ENCODE data around the gene MACROH2A1.
"Not testable (repeated sequence)": the region's sequence is repeated elsewhere in the genome, so short reads cannot be mapped to it uniquely, and the experiment has no call there.

Gene MACROH2A1

DNA sequence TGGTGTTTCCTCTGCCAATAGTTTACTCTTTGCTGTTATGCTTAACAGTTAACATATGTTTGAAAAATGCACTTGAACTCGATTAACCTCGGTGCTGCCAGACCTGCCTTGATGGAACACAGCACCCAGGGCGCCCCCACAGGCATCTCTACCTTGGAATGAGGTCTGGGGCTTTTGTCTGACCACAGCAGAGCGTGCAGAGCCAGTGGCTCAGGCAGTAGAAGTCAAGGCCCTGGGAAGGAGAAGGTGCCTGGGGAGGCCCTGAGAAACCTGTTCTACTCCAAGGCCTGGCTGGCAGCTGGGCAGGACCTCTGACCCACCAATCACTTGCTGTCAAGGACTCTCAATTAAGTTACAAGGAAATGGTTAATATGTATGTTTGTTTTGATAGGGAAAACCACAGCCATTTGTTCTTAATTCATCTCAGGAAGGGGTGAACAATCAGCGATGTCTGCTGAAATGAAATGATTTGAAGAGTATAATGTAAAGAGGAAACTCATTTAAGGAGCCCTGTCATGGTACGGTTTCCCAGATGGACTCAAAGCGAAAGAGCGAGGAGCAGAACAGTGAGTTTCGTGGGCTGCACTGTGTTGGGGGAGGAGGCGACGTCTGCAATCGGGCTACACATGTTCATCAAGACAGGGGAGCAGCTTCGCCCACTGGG is 21.9 kb downstream of the MACROH2A1 start:
- no peak for DNase-seq

DNA sequence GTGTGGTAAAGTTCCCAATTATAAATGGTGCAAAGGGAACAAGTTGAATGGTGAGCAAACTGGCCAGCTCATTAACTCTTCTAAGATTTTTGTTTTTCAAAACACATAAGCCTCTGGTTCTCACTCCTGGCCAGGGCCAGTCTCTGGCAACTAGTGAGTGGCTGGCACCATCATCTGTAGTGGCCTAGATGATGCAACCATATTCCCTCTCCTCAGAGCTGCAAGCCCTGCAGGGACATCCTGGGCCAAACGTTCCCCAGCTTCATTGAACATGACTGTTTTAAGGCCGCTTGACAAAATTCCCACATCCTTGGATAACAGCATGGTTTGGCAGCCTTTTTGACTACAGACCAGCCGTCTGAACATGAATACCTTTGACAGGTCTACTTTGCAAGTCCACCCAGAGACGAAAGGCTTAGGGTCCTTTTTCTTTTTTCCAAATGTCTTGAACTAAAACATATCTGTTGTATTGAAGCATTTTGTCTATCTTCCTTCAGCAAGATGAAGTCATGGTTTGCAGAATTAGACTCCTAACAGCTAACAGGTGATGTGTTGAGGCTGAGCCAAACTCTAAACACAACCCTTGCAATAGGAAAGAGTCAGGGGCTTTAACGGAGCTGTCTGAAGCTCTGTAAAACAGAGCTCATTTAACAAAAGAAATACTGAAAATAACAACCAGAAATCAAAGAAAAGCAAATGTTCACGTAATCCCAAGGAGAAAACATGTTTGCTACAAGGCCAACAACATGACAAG is 23.8 kb downstream of the MACROH2A1 start:
- DNase-seq = no peak

DNA sequence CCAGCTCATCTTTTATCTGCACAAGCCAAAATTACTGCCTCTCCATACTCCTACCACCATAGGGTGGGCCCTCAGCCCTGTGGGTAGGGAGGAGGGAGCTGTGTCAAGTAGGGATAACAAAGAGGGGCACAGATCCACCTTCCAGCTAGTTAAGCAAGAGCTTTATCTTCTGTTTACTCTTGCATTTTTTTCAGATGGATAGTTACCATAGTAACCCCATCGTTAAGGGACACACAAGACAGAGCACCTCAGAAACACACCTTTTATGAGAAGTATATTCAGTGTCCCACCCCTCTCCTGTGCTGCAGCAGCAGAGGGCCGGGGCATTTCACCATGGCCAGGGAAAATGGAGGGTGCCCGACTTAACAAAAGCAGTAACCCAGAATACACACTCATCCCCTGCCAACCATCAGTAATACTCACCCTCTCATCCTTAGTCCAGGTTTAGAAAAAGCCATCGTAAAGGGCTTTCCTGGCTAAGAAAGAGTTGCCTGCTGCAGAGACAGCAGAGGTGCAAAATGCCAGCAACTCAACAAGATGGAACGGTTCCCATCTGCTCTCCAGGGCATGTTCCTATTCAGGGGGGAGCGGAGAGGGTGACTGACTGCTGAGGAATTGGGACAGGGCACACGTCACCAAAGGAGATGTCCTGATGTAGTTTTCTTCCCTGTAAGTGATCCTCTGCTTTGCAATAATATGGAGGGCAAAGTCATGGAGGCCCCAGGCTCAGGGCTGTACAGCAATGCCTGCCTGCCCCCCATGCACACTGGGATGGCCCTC is 25.1 kb downstream of the MACROH2A1 start:
- no peak for DNase-seq

DNA sequence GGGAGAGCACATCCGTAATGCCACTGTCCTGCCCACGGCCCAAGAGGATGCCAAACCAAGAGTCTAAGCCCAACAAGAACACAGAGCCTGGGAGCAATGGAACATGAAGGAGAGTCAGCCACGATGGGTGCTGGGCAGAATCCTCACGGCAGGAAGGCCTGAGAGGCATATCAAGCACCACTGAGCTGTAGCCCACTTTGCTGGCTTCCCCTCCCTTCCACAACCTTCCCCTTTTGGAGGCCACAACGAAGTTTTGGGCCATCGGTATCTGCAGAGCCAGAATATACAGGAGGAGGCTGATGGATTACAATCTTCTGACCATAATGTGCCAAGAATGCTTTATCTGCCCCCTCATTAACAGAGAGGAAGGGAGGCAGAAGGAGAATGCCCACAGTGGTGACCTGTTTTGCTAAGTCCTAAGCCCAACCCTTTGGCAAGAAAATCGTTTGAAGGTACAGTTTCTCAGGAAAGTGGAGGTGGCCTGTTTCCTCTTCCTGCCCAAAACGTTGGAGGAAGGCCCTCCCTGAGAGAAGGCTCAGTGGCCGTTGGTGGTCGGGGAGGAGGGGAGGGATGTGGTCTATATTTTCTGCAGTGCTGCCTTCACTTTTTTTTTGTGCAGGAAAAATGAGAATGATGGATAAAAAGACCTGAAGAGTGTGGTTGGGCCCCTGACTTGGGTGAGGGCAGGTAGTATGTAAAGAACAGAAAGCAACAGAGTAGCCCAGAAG is 26.2 kb downstream of the MACROH2A1 start:
- DNase-seq = no peak

DNA sequence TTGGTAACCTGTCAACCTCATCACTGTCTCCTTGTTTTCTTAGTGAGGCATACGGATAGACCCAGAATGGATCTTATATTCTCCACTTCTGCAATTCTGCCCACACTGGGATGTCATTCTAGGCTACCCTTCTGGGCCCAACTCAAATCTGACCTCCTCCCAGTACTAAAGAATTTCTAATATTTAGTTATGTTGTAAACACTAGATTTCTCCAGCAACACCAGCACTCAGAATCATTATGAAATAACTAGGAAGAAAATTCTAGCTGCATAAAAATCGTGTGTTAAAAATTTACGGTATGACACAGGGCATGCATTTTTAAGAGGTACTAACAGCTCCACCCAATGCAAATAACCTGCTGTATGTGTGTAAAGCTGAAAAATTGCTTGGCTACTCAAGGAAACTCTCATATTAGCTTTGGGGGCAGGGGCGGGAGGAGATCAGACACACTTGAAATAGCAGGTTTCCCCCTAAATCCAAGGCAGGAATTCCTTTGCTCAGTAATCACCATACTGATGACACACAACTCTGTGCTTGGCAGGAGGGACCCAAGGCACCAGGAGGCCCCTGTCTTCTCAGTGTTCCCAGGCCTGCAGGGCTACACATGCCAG is 27.3 kb downstream of the MACROH2A1 start:
- DNase-seq = no peak

DNA sequence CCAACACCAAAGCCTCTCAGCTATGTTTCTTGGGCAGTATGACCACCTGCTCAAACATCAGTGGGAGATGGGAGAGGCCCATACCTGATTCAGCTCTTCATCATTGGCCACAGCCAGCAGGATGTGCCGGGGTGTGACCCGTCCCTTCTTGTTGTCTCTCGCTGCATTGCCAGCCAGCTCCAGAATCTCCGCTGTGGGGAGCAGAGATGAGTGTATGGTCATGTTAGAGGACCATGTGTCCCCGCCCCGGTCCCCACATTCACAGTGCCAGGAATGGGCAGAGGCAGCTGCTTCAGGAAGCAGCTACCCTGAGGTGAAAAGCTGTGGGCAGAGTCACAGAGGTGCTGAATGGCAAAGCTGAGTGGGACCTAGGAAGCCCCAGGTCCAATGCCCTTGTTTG is 29.1 kb downstream of the MACROH2A1 start:
- DNase-seq = no peak

DNA sequence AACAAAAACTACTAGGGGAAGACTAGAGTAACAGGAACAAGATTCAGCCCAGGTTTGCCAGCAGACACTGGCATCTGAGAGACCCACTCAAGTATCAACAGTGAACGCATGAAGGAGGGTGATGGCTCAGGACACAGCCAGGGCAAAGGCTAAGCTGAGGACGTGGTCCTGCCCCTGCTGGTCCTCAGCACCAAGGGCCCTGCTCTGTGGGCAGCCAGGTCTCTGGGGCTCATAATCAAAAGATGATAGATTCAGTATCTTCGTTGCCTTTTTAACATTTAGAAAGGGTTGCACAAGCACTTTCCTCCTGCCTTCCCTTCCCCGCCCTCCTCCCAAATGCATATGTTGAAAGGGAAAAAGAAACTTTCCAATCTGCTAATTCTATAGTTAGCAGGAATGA is 31.5 kb downstream of the MACROH2A1 start:
- no peak for DNase-seq

DNA sequence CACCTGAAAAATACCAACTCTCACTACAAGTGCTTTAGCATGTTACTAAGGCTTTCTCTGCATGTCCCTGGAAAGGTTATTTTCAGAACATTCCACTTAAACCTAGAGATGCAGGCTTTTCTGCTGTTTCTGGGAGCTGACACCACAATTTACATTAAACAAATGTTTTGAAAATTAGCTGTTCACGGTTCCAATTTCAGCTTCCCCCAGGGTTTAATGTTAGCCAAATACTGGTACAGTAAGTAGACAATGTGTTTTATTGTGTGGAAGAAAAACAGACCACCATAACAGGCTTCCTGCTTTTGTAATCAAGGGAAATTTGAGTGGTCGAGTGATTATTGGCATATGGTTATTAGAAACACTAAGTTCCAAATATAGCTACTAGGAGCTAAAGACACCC is 32.0 kb downstream of the MACROH2A1 start:
- no peak for DNase-seq

DNA sequence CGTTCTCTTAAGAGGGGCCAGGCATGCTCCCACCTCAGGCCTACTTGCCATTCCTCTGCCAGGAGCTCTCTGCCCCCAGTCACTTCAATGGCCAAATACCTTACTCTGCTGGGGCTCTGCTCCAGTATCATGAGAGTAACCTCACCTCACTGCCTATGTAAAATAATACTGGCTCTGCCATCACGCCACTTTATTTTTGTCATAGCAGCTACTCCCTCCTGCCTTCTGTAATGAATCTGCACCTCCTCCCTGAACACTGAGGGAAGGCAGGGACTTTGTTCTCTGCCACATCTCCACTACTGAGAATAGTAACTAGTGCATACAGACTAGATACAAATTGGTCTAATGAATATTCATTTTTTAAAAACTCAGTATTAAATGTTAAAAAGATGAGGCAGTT is 33.8 kb downstream of the MACROH2A1 start:
- no peak for DNase-seq

DNA sequence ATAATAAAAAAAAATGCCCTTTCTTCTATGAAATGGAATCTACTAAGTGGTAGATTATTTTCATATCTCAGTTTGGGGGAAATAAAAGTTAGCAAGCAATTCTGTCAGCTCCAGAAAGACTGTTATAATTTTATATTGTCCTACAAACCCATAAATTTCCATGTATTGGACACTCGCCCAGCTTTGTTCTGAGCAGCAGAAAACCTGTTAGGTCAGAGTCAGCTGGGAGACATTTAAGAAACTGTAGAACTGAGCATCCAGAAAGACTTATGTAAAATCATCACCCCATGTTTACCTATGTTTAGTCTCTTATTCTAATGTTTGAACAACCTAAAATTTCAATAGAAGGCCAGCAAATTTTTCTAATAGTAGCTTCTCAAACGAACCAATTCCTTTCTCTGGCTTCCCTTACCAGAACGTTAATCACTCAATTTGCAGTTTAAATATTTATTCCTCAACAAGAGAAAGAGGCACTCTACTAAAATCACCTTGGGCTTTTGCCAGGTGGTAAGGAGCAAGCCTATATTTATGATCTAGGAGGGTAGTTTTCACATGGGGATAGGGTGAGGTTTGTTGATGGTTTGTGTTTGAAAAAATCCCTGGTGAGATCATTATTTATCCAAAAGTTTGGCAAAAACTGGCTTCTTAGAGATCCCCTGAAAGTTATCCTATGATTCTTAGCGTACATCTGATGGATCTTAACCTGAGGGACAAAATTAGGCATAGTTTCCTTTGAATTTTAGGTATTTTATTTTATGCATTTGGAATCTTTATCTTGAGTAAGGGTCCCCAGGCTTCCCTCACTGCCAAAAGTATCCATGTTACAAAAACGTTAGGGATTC is 34.4 kb downstream of the MACROH2A1 start:
- DNase-seq = no peak

DNA sequence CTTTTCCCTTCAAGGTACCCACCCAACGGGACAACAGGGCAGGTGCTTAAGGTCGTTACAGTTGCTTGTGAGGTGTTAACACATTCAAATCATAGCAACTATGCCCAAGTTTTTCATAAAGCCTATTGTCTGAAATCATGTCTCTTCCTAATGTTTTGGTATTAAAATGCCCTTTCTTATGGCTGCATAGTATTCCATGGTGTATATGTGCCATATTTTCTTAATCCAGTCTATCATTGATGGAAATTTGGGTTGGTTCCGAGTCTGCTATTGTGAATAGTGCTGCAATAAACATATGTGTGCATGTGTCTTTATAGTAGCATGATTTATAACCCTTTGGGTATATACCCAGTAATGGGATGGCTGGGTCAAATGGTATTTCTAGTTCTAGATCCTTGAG is 35.7 kb downstream of the MACROH2A1 start:
- not testable (repeated sequence) for DNase-seq

DNA sequence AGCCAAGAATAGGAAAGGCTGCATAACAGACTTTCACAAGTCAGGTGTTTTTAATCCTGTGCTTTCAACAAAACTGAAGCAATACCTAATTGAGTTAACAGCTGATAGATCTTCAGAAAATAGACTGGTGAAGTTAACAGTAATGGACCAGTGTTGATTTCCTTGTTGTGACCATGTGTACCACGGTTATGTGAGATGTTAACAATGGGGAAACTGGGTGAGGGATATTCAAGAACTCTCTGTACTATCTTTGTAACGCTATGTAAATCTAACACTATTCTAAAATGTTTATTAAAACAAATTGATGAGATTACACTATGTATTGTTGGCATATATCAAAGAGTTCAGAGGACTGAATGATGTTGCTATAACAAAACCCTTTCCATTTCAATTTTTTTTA is 36.9 kb downstream of the MACROH2A1 start:
- no peak for DNase-seq

DNA sequence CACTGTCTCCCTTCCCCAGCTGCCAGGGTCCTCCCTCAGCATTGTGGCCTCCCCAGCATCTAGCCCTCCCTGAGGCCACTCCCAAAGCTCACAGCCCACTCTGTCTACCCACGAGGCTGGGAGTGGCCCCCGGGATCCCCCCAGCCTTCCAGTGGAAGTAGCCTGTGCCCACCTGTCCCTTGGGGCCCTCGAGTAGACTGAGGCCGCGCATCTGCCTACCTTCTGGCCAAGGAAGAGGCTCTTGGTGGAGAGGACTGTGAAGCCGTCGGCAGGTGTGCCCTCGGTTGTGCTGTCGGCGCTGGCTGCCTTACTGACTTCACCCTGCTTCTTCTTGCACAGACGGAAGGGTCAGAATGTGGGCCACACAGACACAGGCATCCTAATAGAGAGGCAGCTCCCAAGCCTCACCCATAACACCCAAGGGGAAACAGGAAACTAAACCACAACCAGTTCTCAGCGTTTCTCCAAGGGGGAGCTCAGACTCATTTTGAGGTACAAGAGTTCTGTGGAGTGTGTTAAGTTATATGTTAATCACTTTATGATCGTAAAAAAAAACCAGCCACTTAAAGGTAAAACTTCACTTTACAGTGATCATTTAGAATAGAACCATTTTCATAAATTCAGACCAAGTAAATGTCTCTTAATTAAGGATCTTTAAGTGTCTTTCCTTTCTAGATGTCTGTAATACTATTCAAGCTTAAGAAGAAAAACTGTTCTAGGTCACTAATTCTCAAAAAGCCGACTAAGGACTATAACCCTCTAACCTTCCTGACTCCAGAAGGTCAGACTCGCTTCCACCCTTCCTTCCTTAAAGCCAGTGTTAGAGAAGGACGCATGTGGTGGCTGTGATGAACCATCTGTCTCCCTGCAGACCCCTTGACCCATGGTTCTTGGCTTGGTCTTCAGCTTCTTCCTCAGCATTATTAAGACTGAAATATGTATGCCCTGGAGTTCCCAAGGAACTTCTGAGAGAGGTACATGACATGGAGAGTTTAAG is 38.5 kb downstream of the MACROH2A1 start:
- no peak for DNase-seq

DNA sequence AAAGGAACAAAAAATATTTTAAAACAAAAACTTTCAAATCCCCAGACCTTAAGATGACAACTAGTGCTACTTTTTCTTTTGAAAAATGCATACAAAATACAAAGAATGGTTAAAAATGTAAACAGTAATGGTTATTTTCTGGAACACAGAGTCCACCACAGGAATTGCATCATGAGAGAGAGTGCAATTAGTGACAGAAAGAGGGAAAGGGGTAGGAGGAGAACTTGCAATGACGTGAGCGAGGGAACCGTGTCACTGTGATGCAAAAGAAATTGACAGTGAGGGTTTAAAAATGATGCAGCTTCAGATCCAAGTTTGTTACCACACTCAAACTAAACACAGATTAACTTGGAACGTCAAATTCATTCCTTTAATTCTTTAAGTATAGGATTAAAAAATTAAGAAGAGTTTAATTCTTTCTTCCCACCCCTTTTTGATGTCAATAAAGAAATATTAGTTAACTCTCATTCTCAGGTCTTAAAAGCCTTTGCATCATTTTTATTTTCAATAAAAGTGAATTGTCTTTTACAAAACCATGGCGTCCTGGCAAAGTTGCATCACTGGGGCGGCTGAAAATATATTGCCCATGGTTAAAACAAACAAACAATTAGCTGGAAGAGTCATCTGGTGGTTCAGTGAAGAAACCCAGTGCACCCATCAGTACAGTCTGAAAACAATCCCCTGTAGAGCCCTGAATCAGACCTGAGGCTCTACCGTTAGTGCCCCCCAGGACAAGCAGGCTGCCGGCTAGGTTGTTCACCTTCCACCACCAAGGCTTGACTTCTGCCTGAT is 39.5 kb downstream of the MACROH2A1 start:
- no peak for DNase-seq

DNA sequence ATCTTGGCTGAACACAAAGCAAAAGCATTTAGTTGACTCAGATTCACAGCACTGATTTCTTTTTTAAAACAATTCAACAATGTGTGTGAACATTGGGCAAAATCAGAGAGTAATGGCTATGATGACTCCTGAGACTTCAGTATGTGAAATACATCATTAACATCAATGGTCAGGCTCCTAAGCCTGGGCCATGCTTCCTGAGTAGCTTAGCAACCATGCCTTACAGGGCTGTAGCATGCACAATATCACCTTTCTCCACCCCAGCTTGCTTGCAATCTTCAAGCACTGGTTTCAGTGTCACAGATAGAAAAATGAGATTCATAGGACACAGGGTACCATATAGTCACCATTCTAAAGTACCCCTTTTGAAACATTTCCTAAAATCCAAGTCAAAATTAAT is 41.3 kb downstream of the MACROH2A1 start:
- DNase-seq = no peak

DNA sequence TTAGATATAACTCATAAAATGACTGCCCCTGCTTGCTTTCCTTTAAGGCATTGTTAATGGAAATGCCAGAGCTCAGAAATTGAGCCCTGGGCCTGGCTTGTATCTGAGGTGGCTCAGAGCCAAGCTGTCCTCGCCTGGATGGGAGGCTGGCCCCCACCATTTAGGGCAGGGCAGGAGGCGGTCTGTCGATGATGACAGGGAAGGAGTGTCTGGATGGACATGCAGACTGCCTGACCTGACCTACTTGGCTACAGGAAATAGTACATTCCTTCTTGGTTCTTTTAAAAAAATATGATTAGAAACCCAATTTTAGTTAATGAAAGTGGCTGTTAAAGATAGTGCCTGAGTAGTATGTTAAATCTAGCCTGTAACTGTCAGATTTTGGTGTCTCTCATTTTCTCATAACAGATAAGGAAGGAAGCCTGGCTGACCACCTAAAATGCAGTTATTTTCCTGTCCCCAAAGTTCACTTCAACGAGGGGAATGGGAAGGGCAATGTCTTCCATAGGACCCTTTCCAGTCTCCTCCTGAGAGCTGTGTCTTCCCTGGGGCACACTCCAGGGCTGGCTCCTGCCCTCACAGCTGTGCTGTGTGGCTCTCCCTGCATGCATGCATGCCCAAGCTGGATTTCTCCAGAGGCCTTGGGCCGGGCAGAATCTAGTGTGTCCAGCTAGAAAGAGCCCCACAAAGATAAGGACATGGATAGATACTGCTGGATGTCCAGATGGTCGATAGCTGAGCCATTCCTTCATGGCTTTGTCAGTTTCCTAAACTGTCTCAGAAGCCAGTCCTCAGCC is 42.3 kb downstream of the MACROH2A1 start:
- no peak for DNase-seq

DNA sequence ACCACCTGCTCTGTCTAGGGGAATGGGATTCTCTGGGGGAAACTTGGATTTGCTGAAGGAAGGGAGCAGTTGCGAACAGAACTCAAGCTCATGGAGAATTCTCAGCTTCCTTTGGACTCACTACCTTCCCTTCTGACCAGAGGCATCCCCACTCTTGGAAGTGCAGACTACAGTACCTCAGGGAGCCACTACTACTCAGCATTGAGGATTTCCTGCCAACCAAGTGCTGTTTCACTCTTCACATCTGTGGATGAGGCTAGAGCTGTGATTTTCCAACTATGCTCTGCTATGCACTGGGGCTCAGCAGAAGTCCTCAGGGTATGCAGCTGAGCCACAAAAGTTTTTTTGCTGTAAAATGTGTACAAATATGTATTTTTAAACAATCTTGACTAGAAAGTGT is 43.9 kb downstream of the MACROH2A1 start:
- DNase-seq = no peak

DNA sequence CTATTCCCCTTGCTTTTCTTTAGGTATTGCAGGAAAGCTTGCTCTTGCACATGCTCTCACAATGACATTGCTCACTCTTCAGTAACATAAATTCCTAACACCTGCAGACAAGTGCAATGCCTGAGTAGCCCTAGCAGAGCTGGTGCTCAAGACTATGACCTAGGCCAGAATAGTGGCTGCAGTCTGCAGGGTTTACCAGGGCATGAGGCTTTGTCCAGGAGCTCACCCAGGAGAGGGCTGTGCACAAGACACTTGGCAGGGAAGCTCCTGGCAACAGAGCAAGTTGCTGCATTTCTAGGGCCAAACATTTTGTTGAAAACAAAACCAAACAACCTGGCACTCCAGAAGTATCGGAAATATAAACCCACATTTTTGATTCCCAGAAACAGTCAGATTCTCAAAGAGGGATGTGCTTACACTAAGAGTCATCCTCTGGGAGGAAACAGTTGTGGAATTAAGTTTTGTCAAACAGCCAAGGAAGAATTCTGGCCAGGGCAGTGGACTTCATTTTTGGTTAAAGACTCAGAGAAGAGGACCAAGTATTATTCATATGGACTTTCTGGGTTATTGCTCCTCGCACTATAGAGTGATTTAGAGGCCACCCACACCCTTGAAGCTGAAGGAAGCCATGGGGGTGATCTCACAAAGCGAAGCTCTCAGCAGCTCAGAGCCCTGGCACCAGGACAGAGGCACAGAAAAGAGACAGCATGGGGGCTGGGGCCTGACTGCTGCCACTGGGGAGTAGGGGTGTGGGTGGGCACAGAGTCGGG is 44.9 kb downstream of the MACROH2A1 start:
- DNase-seq = no peak
